GM21381 (cell line): ENCODE measurements around the gene NAGPA.

Experiments used
- ATAC-seq: cut with Tn5 transposase; IDR thresholded peaks from one replicate; pipeline ENCODE4 v1.9.1; 2021; ENCODE audit warnings: mild to moderate bottlenecking, moderate library complexity; ENCODE audit not compliant: unreplicated experiment

Gene NAGPA

DNA sequence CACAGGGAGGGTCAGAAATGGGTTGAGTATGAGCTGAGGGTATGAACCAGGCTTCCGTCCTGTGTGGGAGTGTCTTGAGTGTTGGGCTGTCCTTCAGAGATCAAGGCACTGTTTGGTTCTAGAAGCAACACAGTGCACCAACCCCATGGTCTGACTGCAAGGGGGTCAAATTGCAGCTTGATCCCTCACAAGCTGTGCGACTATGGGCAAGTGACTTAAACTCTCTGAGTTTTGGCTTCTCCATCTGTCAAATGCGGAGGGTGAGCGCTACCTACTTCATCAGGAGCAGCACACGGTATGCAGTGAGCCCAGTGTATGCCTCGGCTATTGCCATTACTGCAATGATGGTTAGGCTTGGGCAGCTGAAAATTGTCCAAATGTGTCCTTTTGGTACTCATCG is 54.6 kb downstream of the NAGPA start:
- no peak for ATAC-seq

DNA sequence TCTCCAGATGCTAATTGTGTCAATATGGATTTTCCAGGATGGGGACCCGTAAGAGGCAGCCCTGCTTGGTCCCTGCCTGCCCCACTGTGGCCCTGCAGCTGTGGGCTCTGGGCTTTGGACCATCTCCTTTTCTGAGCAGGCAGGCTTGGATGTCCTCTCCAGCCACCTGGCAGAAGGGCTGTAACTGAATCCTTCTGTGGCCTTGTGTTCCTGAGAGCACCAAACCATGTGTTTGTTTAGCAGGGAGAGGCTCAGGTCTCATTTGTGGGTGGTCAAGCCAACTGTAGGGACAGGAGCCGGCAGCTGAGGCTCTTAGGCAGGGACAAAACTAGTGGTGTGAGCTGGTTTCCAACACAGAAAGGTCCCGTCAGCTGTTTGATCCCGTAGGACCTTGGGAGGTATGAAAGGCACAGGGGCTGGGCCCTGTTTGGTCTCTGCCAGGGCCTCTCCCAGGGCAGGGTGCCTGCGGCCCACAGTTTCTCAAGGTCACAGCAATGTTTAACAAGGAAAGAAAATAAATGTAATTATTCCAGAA is 57.1 kb downstream of the NAGPA start:
- ATAC-seq: no peak

DNA sequence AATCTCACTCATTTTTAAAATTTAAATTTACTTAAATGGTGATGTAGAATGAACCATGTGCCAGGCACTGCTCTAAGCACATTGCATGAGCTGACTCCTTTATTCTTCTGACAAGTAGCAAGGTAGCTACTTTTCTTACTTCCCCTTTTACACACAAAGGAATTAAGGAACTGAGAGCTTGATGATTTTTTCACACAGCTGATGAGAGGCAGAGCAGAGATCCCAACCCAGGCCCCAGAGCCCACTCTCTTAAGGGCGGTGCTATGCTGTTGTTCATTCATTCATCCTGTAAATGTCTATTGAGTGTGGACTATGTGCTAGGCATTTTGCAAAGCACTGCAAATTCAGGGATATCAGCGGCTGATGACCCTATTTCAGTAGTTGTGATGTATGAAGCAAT is 57.7 kb downstream of the NAGPA start:
- ATAC-seq: peak; percentile 94
